HCT116 (cell line): ENCODE data around the gene NOX3.

Experiments
- EZH2 ChIP-seq: fragments of 200-600 bp; sonication (generic); IDR thresholded peaks from 2 replicates; pipeline ENCODE4 v1.6.1; 2017; ENCODE audit warnings: antibody characterized with exemption, mixed run types
- EZH2phosphoT487 ChIP-seq: fragments of 200-600 bp; IDR thresholded peaks from 2 replicates; pipeline ENCODE4 v1.6.1; 2018; ENCODE audit warnings: antibody characterized with exemption, borderline replicate concordance
- POLR2A ChIP-seq: IDR thresholded peaks from 2 replicates; pipeline ENCODE4 v1.7.0; 2011; ENCODE audit warnings: borderline replicate concordance; ENCODE audit not compliant: insufficient read depth, insufficient read length; ENCODE audit errors: extremely low read depth
- POLR2AphosphoS5 ChIP-seq: IDR thresholded peaks from 2 replicates; pipeline ENCODE4 v1.6.1; 2011; ENCODE audit warnings: mild to moderate bottlenecking, low read depth, low read length, moderate library complexity
- TCF7L2 ChIP-seq: IDR thresholded peaks from 2 replicates; pipeline ENCODE4 v1.7.0; 2011; ENCODE audit warnings: borderline replicate concordance, inconsistent platforms; ENCODE audit not compliant: insufficient read depth, insufficient read length; ENCODE audit errors: extremely low read depth

GRCh38 chr6:155443168-155443567, 12.5 kb downstream of the NOX3 start:
- no peak for TF ChIP-seq EZH2
- no peak for TF ChIP-seq EZH2phosphoT487
- no peak for TF ChIP-seq TCF7L2
- no peak for TF ChIP-seq POLR2A
- no peak for TF ChIP-seq POLR2AphosphoS5
